Uterus (tissue), 2 donors: ENCODE data around the gene MYO1F.

Experiments used
- CTCF ChIP-seq, 4 experiments: fragments of 200-600 bp in 2 of 4; fragments of 450-650 bp in 2 of 4; sonication (generic) in 2 of 4; IDR thresholded peaks; one replicate each; pipeline ENCODE4 v1.5.1; 2016 to 2019; ENCODE audit warnings: antibody characterized with exemption in 4 of 4, mild to moderate bottlenecking in 2 of 4, moderate library complexity in 1 of 4
- POLR2A ChIP-seq, 2 donors: fragments of 450-650 bp; IDR thresholded peaks; one replicate each; pipeline ENCODE4 v1.6.1; 2016; ENCODE audit warnings: antibody characterized with exemption in 2 of 2, mild to moderate bottlenecking in 1 of 2, moderate library complexity in 1 of 2

- TF ChIP-seq CTCF (IDR thresholded peaks at IDR 0.05), result no peak
- TF ChIP-seq POLR2A (IDR thresholded peaks at IDR 0.05), result no peak
Observed at GRCh38 chr19:8504171-8504570, 73.1 kb downstream of the MYO1F start.
